Measurements from ENCODE around the gene ITFG2. TPM values are rescaled to one million over a fixed set of nuclear protein-coding genes. Genes with fewer than 3 reads are reported as not detected.

The ITFG2 gene
- total RNA-seq, result 13.4 and 17.0 TPM in 2 replicates

GRCh38 chr12:2812290-2813213, at the start of gene ITFG2:
TSS of gene ITFG2 (plus strand) at chr12:2812668. CDS start at chr12:2812761, 93 bp downstream.

DNA sequence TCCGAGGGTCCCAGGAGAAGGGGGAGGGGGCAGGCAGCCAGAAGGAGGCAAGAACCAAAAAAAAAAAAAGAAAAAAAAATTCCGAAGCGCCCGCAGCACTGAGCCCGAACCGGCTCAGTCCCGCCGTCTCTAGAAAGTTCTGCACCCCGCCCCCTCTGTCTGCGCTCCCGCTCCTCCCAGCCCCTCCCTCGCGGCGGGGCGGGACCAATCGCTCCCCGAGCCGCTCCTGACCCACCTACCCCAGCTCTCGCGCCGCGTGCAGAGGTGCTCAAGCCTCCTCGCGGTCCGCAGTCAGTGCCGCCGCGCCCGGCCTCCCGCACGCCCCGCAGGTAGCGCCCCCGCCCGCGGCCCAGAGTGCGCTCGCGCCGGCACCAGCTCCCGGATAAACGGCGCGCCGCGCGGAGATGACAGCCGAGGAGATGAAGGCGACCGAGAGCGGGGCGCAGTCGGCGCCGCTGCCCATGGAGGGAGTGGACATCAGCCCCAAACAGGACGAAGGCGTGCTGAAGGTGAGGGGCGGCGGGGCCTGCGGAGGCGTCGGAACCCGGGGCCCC, 17.7 kb upstream of the ITFG2 start, which contains the start of gene FKBP4:
Gene FKBP4, plus strand, starts transcription at position 235 of the 554 bp plus-strand sequence. Its CDS starts 170 bp downstream, at position 405.

DNA sequence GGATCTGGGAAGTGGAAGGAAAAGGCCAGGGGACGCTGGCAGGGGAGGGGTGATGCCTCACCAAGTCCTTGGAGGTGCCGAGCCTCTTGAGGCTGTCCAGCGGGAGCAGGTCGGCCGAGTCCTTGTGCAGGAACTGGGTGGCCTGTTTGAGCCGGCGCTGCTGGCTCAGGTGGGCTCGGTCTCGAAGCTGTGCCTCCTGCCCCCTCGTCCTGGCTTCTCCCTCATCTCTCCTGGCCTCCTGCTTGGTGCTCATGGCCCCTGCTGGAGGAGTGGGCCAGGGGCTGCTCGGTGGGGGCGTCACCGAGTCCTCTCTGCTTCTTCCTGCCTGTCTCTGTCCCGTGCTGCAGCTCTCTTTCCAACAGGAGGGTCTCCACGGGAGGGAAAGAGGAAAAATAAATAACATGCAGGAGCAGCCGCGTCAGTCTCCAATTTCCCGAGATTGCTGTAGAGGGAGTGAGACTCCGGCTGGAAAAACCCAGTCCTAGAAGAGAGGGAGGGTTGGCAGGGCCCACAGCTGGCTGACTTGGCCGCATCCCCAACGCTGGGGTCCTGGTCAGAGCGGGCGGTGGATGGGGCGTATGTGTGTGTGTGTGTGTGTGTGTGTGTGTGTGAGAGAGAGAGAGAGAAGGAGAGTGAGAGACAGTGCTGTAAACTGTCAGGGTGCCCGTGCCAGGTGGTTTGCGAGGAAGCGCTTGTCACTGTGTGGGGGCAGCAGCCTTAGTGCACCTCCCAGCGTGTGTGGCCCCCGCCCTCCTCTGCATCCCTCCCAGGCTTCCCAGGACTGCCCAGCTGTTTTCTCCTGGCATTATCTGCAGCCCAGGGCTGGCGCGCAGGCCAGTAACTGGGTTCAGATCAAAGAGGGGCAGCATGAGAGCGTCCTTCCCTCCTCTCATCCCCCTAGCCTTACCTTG, 22.4 kb downstream of the ITFG2 start, which contains the start of gene NRIP2:
Gene NRIP2, minus strand, starts transcription at position 455 of the 911 bp plus-strand sequence. Its CDS starts 52 bp downstream, at position 403.

GRCh38 chr12:2857021-2857431, 44.6 kb downstream of the ITFG2 start, which contains the start of gene TEX52:
TSS of gene TEX52 (minus strand) at chr12:2857039. CDS start at chr12:2857026, 13 bp downstream.

Other genes with a start within 250 kb of the ITFG2 start
- gene FKBP4, start 17.7 kb upstream of the ITFG2 start, total RNA-seq, result 62.3 and 89.3 TPM in 2 replicates
- not detected in 2 replicates for gene NRIP2, start 22.4 kb downstream of the ITFG2 start, total RNA-seq
- gene TEX52, start 44.4 kb downstream of the ITFG2 start, total RNA-seq, result not detected in 2 replicates
- 5.3 and 6.2 TPM in 2 replicates for gene FOXM1, start 64.5 kb downstream of the ITFG2 start, total RNA-seq
- gene RHNO1, start 64.6 kb downstream of the ITFG2 start, total RNA-seq, result 12.0 and 15.4 TPM in 2 replicates
- 11.0 and 12.2 TPM in 2 replicates for gene TULP3, start 78.2 kb downstream of the ITFG2 start, total RNA-seq
- gene TEAD4, start 146.7 kb downstream of the ITFG2 start, total RNA-seq, result 19.8 and 25.7 TPM in 2 replicates